ENCODE measurements around the gene FOXL3.

FOXL3 gene

GRCh38 chr7:252216-252965 is 37.6 kb upstream of the FOXL3 start:
- no peak for TF ChIP-seq GATA2 (IDR thresholded peaks at IDR 0.05; ENCODE audit: low read depth, low read length)
- no peak for TF ChIP-seq GATA3 (IDR thresholded peaks at IDR 0.05; ENCODE audit: low read depth, low read length)

DNA sequence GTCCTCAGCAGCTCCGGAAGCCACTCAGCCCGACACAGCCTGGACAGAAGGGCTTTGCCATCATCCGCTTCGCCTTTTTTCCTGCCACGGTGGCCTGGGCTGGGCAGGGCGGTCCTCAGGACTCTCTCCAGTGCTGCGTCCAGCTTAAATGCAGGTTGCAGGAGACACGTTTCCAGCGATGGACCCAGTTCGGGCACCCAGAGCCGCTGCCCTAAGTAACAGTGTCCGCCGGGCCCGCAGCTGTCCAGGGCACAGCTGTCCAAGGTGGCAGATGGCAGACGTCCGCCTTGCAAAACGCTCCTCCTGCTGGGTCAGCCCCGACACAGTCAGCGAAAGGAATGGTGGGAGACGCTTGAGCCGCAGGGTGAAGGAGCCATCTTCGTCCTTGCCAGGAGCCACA is 37.0 kb upstream of the FOXL3 start:
- TF ChIP-seq GATA2 (IDR thresholded peaks at IDR 0.05; ENCODE audit: low read depth, low read length) (no peak), GATA3 (IDR thresholded peaks at IDR 0.05; ENCODE audit: low read depth, low read length) (no peak)

GRCh38 chr7:253581-254336 is 36.2 kb upstream of the FOXL3 start:
- TF ChIP-seq GATA3 (IDR thresholded peaks at IDR 0.05; ENCODE audit: low read depth, low read length): no peak
- TF ChIP-seq GATA2 (IDR thresholded peaks at IDR 0.05; ENCODE audit: low read depth, low read length): no peak

DNA sequence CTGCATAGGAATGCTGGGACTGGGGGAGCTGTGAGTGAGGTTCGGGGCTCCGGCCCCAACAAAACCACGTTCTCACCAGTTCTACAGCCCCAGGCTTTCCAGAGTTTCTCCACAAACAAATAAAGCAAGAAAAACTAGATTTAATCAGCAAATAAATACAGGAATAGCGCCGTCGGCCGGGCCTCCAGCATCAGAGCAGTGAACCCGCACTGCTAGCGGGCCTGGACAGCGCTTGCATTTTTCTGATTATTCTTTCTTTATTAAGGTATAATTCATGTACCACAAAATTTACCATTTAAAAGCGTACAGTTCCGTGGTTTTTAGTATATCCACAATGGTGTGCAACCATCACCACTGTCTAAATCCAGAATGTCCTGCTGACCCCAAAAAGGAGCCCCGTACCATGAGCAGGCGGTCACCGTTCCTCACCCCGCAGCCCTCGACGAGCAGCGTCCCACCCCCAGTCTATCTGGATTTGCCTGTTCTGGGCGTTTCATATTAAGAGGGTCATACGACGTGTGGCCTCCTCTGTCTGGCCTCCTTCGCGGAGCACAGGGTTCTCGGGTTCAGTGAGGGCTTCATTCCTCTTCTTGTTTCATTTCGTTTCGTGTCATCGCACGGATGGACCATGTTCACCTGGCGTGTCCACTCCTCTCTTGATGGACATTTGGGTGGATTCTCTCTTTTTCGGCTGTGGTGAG is 35.5 kb upstream of the FOXL3 start:
- TF ChIP-seq GATA3 (IDR thresholded peaks at IDR 0.05; ENCODE audit: low read depth, low read length) (no peak), GATA2 (IDR thresholded peaks at IDR 0.05; ENCODE audit: low read depth, low read length) (no peak)

DNA sequence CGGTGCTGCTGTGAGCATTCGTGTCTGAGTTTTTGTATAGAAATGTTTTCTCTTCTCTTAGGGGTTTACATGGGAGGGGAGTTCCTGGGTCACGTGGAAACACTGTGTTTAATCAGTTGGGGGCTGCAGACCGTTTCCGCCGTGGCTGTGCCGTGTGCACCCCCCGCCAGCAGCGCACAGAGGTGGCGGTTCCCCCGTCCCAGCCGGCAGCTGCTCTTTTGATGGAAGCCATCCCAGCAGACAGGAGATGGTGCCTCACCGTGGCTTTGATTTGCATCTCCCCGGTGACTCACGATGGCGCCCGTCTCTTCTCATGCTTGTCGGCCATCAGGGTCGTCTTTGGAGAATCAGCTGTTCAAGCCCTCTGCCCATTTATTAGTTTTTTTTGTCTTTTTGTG is 34.9 kb upstream of the FOXL3 start:
- TF ChIP-seq GATA3 (IDR thresholded peaks at IDR 0.05; ENCODE audit: low read depth, low read length) (no peak), GATA2 (IDR thresholded peaks at IDR 0.05; ENCODE audit: low read depth, low read length) (no peak)

GRCh38 chr7:255721-256361 is 34.1 kb upstream of the FOXL3 start:
- TF ChIP-seq GATA2 (IDR thresholded peaks at IDR 0.05; ENCODE audit: low read depth, low read length): no peak
- TF ChIP-seq GATA3 (IDR thresholded peaks at IDR 0.05; ENCODE audit: low read depth, low read length): no peak

GRCh38 chr7:256461-256940 is 33.5 kb upstream of the FOXL3 start:
- no peak for TF ChIP-seq GATA3 (IDR thresholded peaks at IDR 0.05; ENCODE audit: low read depth, low read length)
- no peak for TF ChIP-seq GATA2 (IDR thresholded peaks at IDR 0.05; ENCODE audit: low read depth, low read length)

DNA sequence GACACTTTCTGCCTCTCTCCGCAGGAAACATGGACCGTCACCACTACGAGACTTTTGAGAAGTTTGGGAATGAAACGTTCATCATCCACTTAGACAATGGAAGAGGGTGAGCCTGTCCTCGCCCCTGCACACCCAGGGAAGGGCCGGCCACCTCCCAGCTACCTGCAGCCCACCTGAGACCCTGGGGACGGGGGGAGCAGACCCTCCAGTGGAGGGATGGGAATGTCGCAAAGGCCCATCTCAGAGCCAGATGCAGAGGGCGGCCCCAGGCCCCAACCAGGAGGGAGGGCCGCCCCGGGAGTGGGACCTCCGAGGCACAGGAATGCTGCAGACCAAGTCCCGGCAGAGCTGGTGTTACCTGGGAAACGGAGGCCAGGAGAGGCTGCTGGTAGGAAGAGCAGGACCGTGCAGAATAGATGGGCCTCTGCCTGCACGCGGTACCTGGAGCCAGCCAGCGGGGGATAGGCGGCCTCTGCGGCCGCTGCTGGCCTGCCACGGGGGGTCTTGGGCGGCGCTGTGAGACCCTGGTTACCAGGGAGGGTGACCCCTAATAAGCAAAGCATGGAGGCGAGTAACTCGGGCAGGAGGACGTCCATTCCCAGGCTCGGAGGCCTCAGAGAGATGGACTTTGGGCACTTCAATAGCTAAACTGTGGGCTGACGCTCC is 32.9 kb upstream of the FOXL3 start:
- no peak for TF ChIP-seq GATA2 (IDR thresholded peaks at IDR 0.05; ENCODE audit: low read depth, low read length)
- TF ChIP-seq GATA3 (IDR thresholded peaks at IDR 0.05; ENCODE audit: low read depth, low read length): no peak

- TF ChIP-seq GATA2 (IDR thresholded peaks at IDR 0.05; ENCODE audit: low read depth, low read length) (no peak), GATA3 (IDR thresholded peaks at IDR 0.05; ENCODE audit: low read depth, low read length) (no peak)
Measured at GRCh38 chr7:257647-257992, 32.4 kb upstream of the FOXL3 start.

DNA sequence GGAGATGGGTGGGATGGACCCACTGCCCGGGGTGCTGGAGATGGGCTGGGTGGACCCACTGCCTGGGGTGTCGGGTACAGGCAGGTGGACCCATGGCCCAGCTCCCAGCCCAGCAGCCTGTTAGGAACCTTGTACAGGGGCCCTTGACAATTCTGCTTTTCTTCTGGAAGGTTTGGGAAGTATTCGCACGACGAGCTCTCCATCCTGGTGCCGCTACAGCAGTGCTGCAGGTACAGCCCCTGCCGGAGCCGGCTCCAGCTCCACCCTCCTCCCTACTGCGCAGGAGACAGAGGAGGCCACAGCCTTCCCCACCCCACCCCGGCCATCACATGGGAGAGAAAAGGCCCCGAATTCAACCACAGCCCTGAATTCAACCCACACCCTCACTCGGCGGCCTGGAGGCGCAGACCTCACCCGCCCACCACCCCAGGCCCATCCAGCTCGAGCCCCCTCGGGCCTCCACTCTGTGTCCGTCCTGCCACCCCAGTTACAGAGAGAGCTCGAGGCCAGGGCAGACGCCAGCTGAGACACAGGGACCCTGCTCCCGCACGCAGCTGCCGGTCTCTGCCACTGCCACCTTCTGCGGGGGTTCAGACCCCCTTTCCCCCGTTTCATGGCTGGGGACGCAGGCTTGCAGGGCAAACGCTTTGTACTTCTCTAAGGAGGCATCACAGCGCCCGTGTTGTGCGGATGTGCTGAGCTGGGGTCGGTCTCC is 31.3 kb upstream of the FOXL3 start:
- no peak for TF ChIP-seq GATA2 (IDR thresholded peaks at IDR 0.05; ENCODE audit: low read depth, low read length)
- no peak for TF ChIP-seq GATA3 (IDR thresholded peaks at IDR 0.05; ENCODE audit: low read depth, low read length)

DNA sequence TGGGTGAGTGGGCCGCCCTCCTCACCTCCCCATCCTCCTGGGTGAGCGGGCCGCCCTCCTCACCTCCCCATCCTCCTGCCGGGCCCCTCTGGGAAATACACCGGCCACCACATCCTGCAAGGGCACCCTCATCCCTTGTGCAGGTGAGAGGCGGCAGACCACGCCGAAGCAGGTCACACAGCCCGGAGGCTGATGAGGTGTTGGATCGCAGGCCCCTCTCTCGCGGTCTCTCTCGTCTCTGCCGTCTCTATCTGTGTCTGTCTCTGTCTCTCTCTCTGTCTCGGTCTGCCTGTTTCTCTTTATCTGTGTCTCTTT is 30.8 kb upstream of the FOXL3 start:
- no peak for TF ChIP-seq GATA3 (IDR thresholded peaks at IDR 0.05; ENCODE audit: low read depth, low read length)
- no peak for TF ChIP-seq GATA2 (IDR thresholded peaks at IDR 0.05; ENCODE audit: low read depth, low read length)

DNA sequence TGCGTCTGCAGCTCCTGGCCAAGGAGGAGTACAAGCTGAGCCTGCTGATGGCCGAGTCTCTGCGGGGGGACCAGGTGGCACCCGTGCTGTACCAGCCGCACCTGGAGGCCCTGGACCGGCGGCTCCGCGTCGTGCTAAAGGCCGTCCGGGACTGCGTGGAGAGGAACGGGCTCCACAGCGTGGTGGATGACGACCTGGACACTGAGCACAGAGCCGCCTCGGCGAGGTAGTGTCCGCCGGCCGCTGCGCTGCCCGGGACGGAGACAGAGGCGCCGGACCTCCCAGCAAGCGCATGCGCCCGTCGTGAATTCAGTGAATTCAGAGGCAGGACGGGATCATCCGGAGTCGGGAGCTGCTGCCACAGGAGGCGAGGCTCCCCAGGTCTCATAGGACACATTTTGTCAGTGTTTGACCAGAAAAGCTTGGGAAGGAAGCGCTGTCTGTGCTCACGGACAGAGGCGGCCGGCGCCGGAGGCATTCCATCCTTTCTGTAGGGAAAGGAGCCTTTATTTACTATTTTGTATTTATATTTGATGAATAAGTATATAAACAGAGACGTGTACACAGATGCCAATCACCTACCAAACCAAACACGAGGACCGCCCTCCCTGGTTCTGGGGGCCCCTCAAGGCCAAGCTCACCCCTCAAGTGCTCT is 30.1 kb upstream of the FOXL3 start:
- TF ChIP-seq GATA3 (IDR thresholded peaks at IDR 0.05; ENCODE audit: low read depth, low read length) (no peak), GATA2 (IDR thresholded peaks at IDR 0.05; ENCODE audit: low read depth, low read length) (no peak)

All from SH-SY5Y (cell line).